PC-9 (cell line): Measurements from ENCODE around the gene IFNL1. TPM values are rescaled to one million over a fixed set of nuclear protein-coding genes. Genes with fewer than 3 reads are reported as not detected.

Source experiments
- BruUV-seq: library from RNA; stranded (reverse); fragments of 400-500 nt; replicated peaks from 2 replicates; lab custom pipeline; 2021; lab: Mats Ljungman, UMichigan
- CTCF ChIA-PET: fragments of 300-600 bp; sonication (Branson Sonifier 250); formaldehyde crosslinking; loops from one replicate; lab custom pipeline; 2022; ENCODE audit warnings: antibody characterized with exemption; lab: Charles Lee
- POLR2A ChIA-PET: fragments of 300-600 bp; sonication (Branson Sonifier 250); formaldehyde crosslinking; loops from one replicate; lab custom pipeline; 2022; ENCODE audit warnings: antibody characterized with exemption; ENCODE audit not compliant: unreplicated experiment; lab: Charles Lee
- DNase-seq, 2 experiments: peaks; one replicate each; pipeline versions ENCODE4 v3.0.0 to v3.0.0-alpha.2; 2015 to 2022; ENCODE audit warnings: mixed read lengths in 1 of 2
- H2AFZ ChIP-seq: fragments of 200-600 bp; sonication (generic); 2 replicates; pipeline ENCODE4 v1.8.1; 2017; ENCODE audit warnings: antibody characterized with exemption
- H3F3A ChIP-seq: fragments of 200-600 bp; sonication (generic); 2 replicates; pipeline ENCODE4 v1.8.1; 2017; ENCODE audit warnings: antibody characterized with exemption, mild to moderate bottlenecking, low read depth; ENCODE audit not compliant: insufficient read depth
- H3K27ac ChIP-seq: fragments of 200-600 bp; sonication (generic); 2 replicates; pipeline ENCODE4 v1.6.1; 2016; ENCODE audit warnings: mixed run types
- H3K27me3 ChIP-seq: fragments of 200-600 bp; sonication (generic); 2 replicates; pipeline ENCODE4 v1.6.1; 2016; ENCODE audit warnings: low read depth, mixed run types; ENCODE audit not compliant: insufficient read depth
- H3K36me3 ChIP-seq: fragments of 200-600 bp; sonication (generic); 2 replicates; pipeline ENCODE4 v1.6.1; 2016; ENCODE audit warnings: low read depth, mixed run types
- H3K4me1 ChIP-seq: fragments of 200-600 bp; sonication (generic); replicated peaks from 2 replicates; pipeline ENCODE4 v1.6.1; 2016; ENCODE audit warnings: mixed run types; ENCODE audit not compliant: insufficient read depth
- H3K4me2 ChIP-seq: fragments of 200-600 bp; sonication (generic); 2 replicates; pipeline ENCODE4 v1.6.1; 2017; ENCODE audit warnings: mixed run types
- H3K4me3 ChIP-seq: fragments of 200-600 bp; sonication (generic); 2 replicates; pipeline ENCODE4 v1.6.1; 2016; ENCODE audit warnings: mixed run types
- H3K79me2 ChIP-seq: fragments of 200-600 bp; sonication (generic); 2 replicates; pipeline ENCODE4 v1.6.1; 2017; ENCODE audit warnings: low read depth, mixed run types
- H3K9me2 ChIP-seq: fragments of 200-600 bp; sonication (generic); 2 replicates; pipeline ENCODE4 v1.8.1; 2017; ENCODE audit warnings: mild to moderate bottlenecking; ENCODE audit not compliant: insufficient read depth
- H3K9me3 ChIP-seq: fragments of 200-600 bp; sonication (generic); 2 replicates; pipeline ENCODE4 v1.8.1; 2016; ENCODE audit warnings: low read depth; ENCODE audit not compliant: insufficient read depth
- H4K20me1 ChIP-seq: fragments of 200-600 bp; sonication (generic); 2 replicates; pipeline ENCODE4 v1.8.1; 2017; ENCODE audit not compliant: insufficient read depth
- CTCF ChIP-seq: fragments of 200-600 bp; sonication (generic); conservative IDR thresholded peaks from 2 replicates; pipeline ENCODE4 v1.6.1; 2017; ENCODE audit warnings: mixed run types, antibody characterized with exemption, mild to moderate bottlenecking, moderate library complexity
- EZH2 ChIP-seq: fragments of 200-600 bp; sonication (generic); IDR thresholded peaks from 2 replicates; pipeline ENCODE4 v1.8.0; 2017; ENCODE audit warnings: antibody characterized with exemption, low read depth
- intact Hi-C: fragments of 100-400 bp; cut with micrococcal nuclease; formaldehyde crosslinking; loops from one replicate; pipeline ENCODE4 v1.10.0; 2022; ENCODE audit not compliant: unreplicated experiment
- total RNA-seq: library from RNA; stranded (reverse); gene quantifications from 2 replicates; pipeline ENCODE4 v1.2.3, GENCODE V29; 2021

The IFNL1 gene
- total RNA-seq, 1 experiment from 2014 or later = not detected

- H3K4me2 ChIP-seq = no peak overlapping the region
- H3K36me3 ChIP-seq = no peaks in the 10 kb centered on the region
- intact Hi-C loops = no loop called here
- no peak overlapping the region for H3K27ac ChIP-seq
- ChIA-PET POLR2A (interaction anchor here (0.6 kb wide), 1 partner anchor 505 kb away, joined by 3 read pairs; no protein-coding TSS in a partner anchor), CTCF (no interaction called here)
- no peak for DNase-seq
- no peaks in the 10 kb centered on the region for H3K27me3 ChIP-seq
- no peaks in the 10 kb centered on the region for H3K4me1 ChIP-seq
- no peaks in the 10 kb centered on the region for H3K9me2 ChIP-seq
- H3K79me2 ChIP-seq = no peaks in the 10 kb centered on the region
- H3F3A ChIP-seq = peaks cover 15% of the 10 kb centered on the region; the same call in 1 of the 2 replicates
- BruUV-seq = no TSS peak
- H2AFZ ChIP-seq = no peak overlapping the region
- H3K4me3 ChIP-seq = no peak overlapping the region
- H4K20me1 ChIP-seq = no peaks in the 10 kb centered on the region
- H3K9me3 ChIP-seq = no peaks in the 10 kb centered on the region
- no peak for TF ChIP-seq EZH2
- no peak for TF ChIP-seq CTCF
Observed at GRCh38 chr19:39304701-39305571, 8.7 kb downstream of the IFNL1 start.

- Histone ChIP-seq H3K9me3 (no peaks in the 10 kb centered on the region), H3K27ac (no peak overlapping the region), H4K20me1 (no peaks in the 10 kb centered on the region), H3K4me1 (no peaks in the 10 kb centered on the region), H3K27me3 (no peaks in the 10 kb centered on the region), H2AFZ (no peak overlapping the region), H3K4me2 (no peak overlapping the region), H3K9me2 (no peaks in the 10 kb centered on the region), H3K79me2 (no peaks in the 10 kb centered on the region), H3K4me3 (no peak overlapping the region), H3F3A (peaks cover 15% of the 10 kb centered on the region; the same call in 1 of the 2 replicates), H3K36me3 (no peaks in the 10 kb centered on the region)
- ChIA-PET CTCF (no interaction called here), POLR2A (no interaction called here)
- TF ChIP-seq CTCF (no peak), EZH2 (no peak)
- no TSS peak for BruUV-seq
- intact Hi-C loops = no loop called here
- no peak for DNase-seq
Observed at GRCh38 chr19:39306075-39306474, 9.9 kb downstream of the IFNL1 start.

GRCh38 chr19:39307046-39307821 lies 11.0 kb downstream of the IFNL1 start:
- Histone ChIP-seq H3K9me2 (no peaks in the 10 kb centered on the region), H3K27me3 (no peaks in the 10 kb centered on the region), H4K20me1 (no peaks in the 10 kb centered on the region), H3K9me3 (no peaks in the 10 kb centered on the region), H3K27ac (no peak overlapping the region), H3K4me3 (no peak overlapping the region), H3K4me2 (no peak overlapping the region), H3K36me3 (no peaks in the 10 kb centered on the region), H3K79me2 (no peaks in the 10 kb centered on the region), H3K4me1 (no peaks in the 10 kb centered on the region), H2AFZ (no peak overlapping the region), H3F3A (peaks cover 15% of the 10 kb centered on the region; the same call in 1 of the 2 replicates)
- ChIA-PET POLR2A (no interaction called here), CTCF (no interaction called here)
- TF ChIP-seq EZH2 (no peak), CTCF (no peak)
- peak in 1 of 2 experiments; percentile 53 for DNase-seq
- BruUV-seq = no TSS peak
- intact Hi-C loops = no loop called here
